ENCODE measurements around the gene VIPR2. TPM values are rescaled to one million over a fixed set of nuclear protein-coding genes. Genes with fewer than 3 reads are reported as not detected.

Gene VIPR2
- total RNA-seq, 4 donors from 2014 or later: 9.3 to 16.6 (median 12.1) TPM

GRCh38 chr7:159139202-159139601, 5.5 kb downstream of the VIPR2 start:
- peaks cover 9 to 28% (median 16%) of the 10 kb centered on the region in 4 donors for H3K4me1 ChIP-seq
- 96% methylated on average over 10 of the region's 10 CpGs for WGBS
- peaks cover 0 to 23% (median 2%) of the 10 kb centered on the region in 4 donors for H3K36me3 ChIP-seq
- no peak overlapping the region for H3K27ac ChIP-seq (replicated peaks in 1 of 4)
- H3K27me3 ChIP-seq: peaks cover 0 to 20% (median 2%) of the 10 kb centered on the region in 4 donors
- DNase-seq (ENCODE audit: extremely low spot score): no peak
- H3K4me3 ChIP-seq: no peak overlapping the region
- intact Hi-C loops (cut with DNase I): no loop called here
- TF ChIP-seq POLR2A (IDR thresholded peaks at IDR 0.05; ENCODE audit: low read depth): no peak
- no peak for TF ChIP-seq EP300 (IDR thresholded peaks at IDR 0.05)
- H3K9me3 ChIP-seq: no peaks in the 10 kb centered on the region

GRCh38 chr7:159138508-159138907, 6.2 kb downstream of the VIPR2 start:
- H3K27ac ChIP-seq (replicated peaks in 1 of 4): no peak overlapping the region
- peaks cover 0 to 23% (median 2%) of the 10 kb centered on the region in 4 donors for H3K36me3 ChIP-seq
- H3K4me1 ChIP-seq: peaks cover 2 to 22% (median 13%) of the 10 kb centered on the region in 4 donors
- no peak overlapping the region for H3K4me3 ChIP-seq
- no peak for TF ChIP-seq POLR2A (IDR thresholded peaks at IDR 0.05; ENCODE audit: low read depth)
- 84% methylated on average over 6 of the region's 6 CpGs for WGBS
- H3K9me3 ChIP-seq: no peaks in the 10 kb centered on the region
- intact Hi-C loops (cut with DNase I): no loop called here
- H3K27me3 ChIP-seq: peaks cover 0 to 13% (median 0%) of the 10 kb centered on the region in 4 donors
- no peak for DNase-seq (ENCODE audit: extremely low spot score)

- no peak for DNase-seq (ENCODE audit: extremely low spot score)
Measured at GRCh38 chr7:159137906-159138305, 6.8 kb downstream of the VIPR2 start.

GRCh38 chr7:159136846-159137245, 7.8 kb downstream of the VIPR2 start:
- 51% methylated on average over 6 of the region's 6 CpGs for WGBS
- H3K27me3 ChIP-seq: peaks cover 0 to 6% (median 0%) of the 10 kb centered on the region in 4 donors
- no peak overlapping the region for H3K4me3 ChIP-seq
- peaks cover 0 to 23% (median 2%) of the 10 kb centered on the region in 4 donors for H3K36me3 ChIP-seq
- intact Hi-C loops (cut with DNase I): no loop called here
- H3K4me1 ChIP-seq: peaks cover 0 to 9% (median 6%) of the 10 kb centered on the region in 4 donors
- TF ChIP-seq CTCF (IDR thresholded peaks at IDR 0.05) (no peak), EP300 (IDR thresholded peaks at IDR 0.05) (no peak), POLR2AphosphoS5 (IDR thresholded peaks at IDR 0.05) (no peak), POLR2A (IDR thresholded peaks at IDR 0.05; ENCODE audit: low read depth) (no peak)
- no peak for DNase-seq (ENCODE audit: extremely low spot score)
- H3K27ac ChIP-seq (replicated peaks in 1 of 4): no peak overlapping the region
- no peaks in the 10 kb centered on the region for H3K9me3 ChIP-seq

More at GRCh38 chr7:159137906-159138305, 6.8 kb downstream of the VIPR2 start:
- H3K36me3 ChIP-seq: peaks cover 0 to 23% (median 2%) of the 10 kb centered on the region in 4 donors
- no peak overlapping the region for H3K4me3 ChIP-seq
- H3K4me1 ChIP-seq: peaks cover 0 to 18% (median 9%) of the 10 kb centered on the region in 4 donors
- TF ChIP-seq POLR2AphosphoS5 (IDR thresholded peaks at IDR 0.05) (no peak), EP300 (IDR thresholded peaks at IDR 0.05) (no peak), POLR2A (IDR thresholded peaks at IDR 0.05; ENCODE audit: low read depth) (no peak), CTCF (IDR thresholded peaks at IDR 0.05) (no peak)
- H3K27me3 ChIP-seq: peaks cover 0 to 7% (median 0%) of the 10 kb centered on the region in 4 donors
- no peak overlapping the region for H3K27ac ChIP-seq (replicated peaks in 1 of 4)
- WGBS: 83% methylated on average over 11 of the region's 11 CpGs
- H3K9me3 ChIP-seq: no peaks in the 10 kb centered on the region
- intact Hi-C loops (cut with DNase I): no loop called here

GRCh38 chr7:159136442-159136841, 8.2 kb downstream of the VIPR2 start:
- DNase-seq (ENCODE audit: extremely low spot score): no peak
- no peaks in the 10 kb centered on the region for H3K9me3 ChIP-seq
- no peak for TF ChIP-seq EP300 (IDR thresholded peaks at IDR 0.05)
- TF ChIP-seq POLR2A (IDR thresholded peaks at IDR 0.05; ENCODE audit: low read depth): no peak
- no peak for TF ChIP-seq POLR2AphosphoS5 (IDR thresholded peaks at IDR 0.05)
- no peak for TF ChIP-seq CTCF (IDR thresholded peaks at IDR 0.05)
- H3K27me3 ChIP-seq: peaks cover 0 to 6% (median 0%) of the 10 kb centered on the region in 4 donors
- intact Hi-C loops (cut with DNase I): no loop called here
- H3K27ac ChIP-seq (replicated peaks in 1 of 4): no peak overlapping the region
- peaks cover 0 to 23% (median 2%) of the 10 kb centered on the region in 4 donors for H3K36me3 ChIP-seq
- H3K4me1 ChIP-seq: peaks cover 0 to 6% (median 4%) of the 10 kb centered on the region in 4 donors
- no peak overlapping the region for H3K4me3 ChIP-seq
- 89% methylated on average over 6 of the region's 7 CpGs for WGBS

- 84% methylated on average over 8 of the region's 8 CpGs for WGBS
- intact Hi-C loops (cut with DNase I): no loop called here
Measured at GRCh38 chr7:159136013-159136412, 8.7 kb downstream of the VIPR2 start.

More at GRCh38 chr7:159136013-159136412, 8.7 kb downstream of the VIPR2 start:
- TF ChIP-seq EP300 (IDR thresholded peaks at IDR 0.05) (no peak), CTCF (IDR thresholded peaks at IDR 0.05) (no peak), POLR2A (IDR thresholded peaks at IDR 0.05; ENCODE audit: low read depth) (no peak), POLR2AphosphoS5 (IDR thresholded peaks at IDR 0.05) (no peak)
- no peaks in the 10 kb centered on the region for H3K9me3 ChIP-seq
- DNase-seq (ENCODE audit: extremely low spot score): no peak
- H3K36me3 ChIP-seq: peaks cover 0 to 23% (median 2%) of the 10 kb centered on the region in 4 donors
- no peak overlapping the region for H3K4me3 ChIP-seq
- no peak overlapping the region for H3K27ac ChIP-seq (replicated peaks in 1 of 4)
- peaks cover 0 to 6% (median 0%) of the 10 kb centered on the region in 4 donors for H3K27me3 ChIP-seq
- peaks cover 0 to 2% (median under 1%) of the 10 kb centered on the region in 4 donors for H3K4me1 ChIP-seq
